ENCODE data around the gene RALGAPA2.

Gene RALGAPA2

DNA sequence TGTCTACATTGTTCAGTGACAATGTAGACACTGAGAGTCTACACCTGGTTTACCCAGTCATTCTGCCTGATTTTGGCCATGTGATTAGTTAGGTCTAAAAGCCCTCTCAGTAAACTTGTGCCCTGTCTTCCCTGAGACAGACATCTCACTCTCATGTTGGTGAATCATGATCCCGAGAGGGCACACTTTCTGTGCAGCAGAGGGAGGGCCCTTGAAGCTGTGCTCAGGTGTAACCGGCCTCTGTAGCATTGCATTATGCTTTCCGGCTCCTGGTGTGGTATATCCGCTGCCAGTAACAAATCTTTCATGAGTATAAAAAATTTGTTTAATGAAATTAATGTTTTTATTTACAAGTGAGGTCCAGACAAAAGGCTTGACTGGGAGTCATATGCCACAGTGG lies 85.0 kb downstream of the RALGAPA2 start:
- no peak for DNase-seq

DNA sequence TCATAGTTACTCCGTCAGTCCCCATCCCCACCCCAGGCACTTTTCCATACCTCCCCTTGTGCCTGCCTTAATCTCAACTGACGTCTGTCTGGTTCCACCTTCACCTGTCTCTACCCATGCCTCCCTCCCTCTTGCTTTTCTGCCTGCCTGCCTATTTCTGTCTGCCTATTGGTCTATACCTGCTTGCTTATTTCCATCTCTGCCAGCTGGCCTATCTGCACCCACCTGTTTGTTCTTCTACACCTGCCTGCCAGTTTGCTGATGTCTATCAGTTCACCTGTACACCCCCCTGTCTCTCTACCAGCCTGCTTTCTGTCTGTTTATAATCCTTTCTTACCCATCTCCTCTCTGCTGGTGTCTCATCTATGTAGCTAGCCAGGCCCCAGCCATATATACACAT lies 87.5 kb downstream of the RALGAPA2 start:
- no peak for DNase-seq

DNA sequence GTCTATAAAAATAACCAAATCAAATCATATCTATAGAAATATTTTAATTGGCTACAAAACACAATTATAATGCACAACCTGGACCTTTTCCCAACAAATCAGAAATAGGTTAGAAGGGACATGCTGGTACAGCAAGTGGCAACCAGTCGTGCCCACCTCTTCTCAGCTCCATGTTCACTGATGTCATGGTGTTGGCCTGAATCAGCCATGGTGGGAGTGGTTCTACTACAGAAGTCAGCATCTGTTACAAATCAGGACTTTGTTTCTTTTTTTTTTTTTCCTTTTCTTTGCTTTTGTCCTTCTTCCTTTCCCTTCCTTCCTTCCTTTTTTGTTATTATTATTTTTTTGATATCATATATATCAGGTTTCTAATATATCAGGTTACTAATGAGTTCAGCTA lies 91.2 kb downstream of the RALGAPA2 start:
- no peak for DNase-seq

DNA sequence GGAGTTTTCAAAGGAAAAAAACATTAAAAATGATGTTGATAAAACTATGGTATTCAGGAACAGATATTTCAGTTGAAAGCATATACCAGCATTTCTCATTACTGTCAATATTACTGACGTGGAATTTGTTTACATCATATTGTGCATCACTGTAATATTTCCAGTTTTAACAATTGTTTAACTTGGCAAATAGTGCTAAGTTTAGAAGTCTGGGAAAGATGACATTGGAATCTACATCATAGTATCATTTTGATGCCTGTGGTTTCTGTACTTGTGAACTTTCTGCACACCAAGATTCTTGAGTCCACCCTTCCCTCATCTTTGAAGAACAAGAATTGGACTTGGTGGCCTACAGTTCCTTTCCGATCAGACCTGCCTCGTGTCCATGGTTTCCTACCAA lies 98.1 kb downstream of the RALGAPA2 start:
- no peak for DNase-seq

DNA sequence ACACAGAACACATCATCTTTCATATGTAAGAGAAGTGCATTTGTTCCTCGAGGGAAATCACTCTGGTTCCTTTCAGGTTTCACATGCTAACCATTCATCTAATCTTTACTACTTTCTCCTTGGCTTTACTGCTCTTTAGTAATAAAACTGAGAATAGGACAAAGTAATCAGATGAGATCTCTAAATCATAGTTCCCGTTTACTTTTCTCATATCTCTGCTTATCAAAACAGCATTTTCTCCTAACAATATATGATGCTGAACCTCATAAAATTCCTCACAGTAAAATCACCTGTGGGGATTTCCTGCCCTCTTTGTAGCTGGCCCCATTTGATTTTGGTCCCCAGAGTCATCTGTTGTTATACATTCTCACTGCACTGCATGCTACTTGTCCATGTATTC lies 100.2 kb downstream of the RALGAPA2 start:
- no peak for DNase-seq

DNA sequence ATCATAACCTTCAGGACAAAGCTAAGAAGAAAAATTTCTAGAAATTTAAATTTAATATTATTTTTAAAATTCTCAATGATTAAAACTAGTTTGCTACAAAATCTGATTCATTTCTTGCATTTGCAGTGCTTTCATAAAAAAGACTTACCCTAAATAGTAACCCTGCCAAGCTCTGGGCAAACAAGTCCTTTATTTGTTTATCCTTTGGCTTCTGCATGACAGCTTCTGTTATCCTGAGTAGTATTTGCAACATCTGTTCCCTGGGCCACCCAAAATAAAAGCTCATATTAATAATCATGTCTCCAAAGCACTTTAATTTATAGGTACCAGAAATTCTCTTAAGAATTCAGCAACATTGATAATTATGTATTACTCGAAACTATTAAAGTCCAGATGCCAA lies 101.3 kb downstream of the RALGAPA2 start:
- no peak for DNase-seq

DNA sequence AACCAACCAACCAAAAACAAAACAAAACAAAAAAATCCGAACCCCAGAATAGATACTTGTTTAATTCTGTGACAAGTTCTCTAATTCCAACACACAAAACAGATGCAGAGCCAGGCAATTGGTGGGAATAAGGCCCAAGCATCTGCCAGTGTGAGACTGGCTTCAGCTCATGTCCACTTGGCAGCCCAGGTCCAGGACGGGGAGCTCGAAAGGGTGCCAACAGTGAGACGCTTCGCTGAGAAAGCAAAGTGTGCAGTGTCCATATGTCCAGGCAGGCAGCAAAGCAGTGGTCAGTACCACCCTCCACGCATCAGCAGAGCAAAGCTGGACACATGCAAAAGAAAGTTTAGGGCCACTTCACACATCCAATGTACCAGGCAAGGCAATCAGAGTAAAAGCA lies 102.9 kb downstream of the RALGAPA2 start:
- DNase-seq = no peak

DNA sequence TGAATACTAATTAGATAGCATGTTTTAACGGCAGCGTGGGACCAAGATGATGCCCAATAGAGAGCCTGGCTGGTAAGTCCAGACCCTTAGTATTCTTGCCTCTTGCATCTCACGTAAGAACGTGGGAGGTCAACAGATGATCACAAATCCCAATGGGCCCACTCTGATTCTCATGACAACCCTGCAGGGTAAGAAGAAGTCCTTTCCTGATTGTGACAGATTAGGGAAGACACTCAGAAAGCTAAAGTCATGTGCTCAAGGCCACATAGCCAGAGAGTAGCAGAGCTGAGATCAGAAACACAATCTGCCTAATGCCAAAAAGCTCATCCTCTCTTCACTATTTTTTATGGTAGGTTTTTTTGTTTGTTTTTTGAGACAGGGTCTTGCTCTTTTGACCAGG lies 103.8 kb downstream of the RALGAPA2 start:
- DNase-seq = no peak

DNA sequence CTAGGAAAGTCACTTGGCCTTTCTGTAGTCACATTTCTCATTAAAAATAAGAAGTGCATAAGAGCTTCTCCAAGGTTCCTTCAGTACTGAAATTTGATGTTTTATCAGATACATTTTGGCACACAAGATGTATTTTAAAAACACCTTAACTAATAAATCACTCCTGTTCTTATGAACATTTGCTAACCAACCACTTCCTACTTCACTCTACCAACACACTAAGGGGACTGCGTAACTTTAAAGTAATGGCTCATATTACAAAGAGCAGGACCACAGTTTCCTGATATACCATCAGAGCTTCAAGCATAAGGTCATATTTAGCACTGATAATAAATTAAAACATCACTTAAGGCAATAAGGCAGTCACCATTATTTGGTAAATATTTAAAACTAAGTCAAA lies 104.4 kb downstream of the RALGAPA2 start:
- DNase-seq = no peak

DNA sequence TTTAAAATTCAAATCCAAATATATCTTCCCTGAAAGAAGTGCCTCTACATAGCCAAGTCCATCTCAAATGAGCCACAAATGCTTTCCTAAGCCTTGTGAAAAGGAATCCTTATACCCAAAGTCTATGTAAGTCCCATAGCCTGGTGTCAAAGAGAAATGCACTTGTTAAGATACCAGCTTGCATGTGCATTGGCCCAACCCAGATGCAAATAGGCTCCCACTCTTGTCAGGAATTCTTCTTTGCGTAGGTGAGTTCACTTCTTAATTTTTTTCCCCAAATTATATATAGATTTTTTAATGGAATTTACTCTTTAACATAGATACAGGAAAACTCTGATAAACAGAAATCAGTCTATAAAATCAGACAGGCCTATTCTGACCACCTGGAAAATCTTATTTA lies 105.6 kb downstream of the RALGAPA2 start:
- no peak for DNase-seq

DNA sequence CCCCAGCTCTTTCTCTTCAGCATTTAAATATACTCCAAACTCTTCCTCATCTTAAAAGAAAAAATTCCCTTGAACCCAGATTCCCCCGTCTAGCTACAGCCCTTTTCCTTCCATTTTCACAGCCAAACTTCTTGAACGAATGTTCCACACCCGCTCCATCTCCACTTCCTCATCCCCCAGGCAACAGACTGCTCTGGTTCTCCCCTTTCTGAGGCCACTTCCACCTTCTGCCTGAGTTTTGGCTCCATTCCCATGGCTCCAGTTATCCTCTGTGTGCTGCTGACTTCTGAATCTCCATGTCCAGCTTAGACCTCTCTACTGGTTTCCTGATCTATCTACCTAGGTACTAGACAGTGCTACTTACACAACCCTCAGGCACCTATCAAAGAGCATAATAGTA lies 106.4 kb downstream of the RALGAPA2 start:
- no peak for DNase-seq

DNA sequence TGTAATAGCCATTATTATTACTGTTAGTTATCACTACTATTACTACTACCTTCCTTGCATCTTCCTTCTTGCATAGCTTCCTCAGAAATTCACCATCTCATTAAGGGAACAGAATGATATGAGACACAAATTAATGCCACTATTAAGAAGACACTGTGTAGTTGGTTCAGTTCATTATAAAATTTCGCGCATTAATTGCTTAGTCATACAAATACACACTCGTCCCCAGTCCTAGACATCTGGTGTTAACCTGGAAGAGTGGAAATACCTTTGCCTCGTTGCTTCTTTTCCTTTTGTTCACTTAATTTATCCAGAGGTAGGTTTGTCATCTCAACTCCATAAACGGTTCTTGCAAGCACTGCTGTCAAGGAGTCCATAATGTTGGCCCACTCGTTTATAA lies 107.5 kb downstream of the RALGAPA2 start:
- no peak for DNase-seq

DNA sequence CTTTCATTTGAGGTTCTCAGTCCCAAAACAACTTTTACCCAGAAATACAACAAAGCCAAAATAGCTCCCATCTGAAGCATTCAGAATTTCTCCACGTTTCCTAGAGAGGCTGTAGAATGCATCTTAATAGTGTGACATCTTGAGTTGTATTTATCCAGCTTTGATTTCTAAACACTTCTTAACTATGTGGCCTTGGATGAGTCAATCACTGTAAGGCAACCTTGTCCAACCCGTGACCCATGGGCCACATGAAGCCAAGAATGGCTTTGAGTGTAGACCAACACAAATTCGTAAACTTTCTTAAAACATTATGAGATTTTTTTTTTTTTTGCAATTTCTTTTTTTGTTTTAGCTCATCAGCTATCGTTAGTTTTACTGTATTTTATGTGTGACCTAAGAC lies 108.1 kb downstream of the RALGAPA2 start:
- no peak for DNase-seq

DNA sequence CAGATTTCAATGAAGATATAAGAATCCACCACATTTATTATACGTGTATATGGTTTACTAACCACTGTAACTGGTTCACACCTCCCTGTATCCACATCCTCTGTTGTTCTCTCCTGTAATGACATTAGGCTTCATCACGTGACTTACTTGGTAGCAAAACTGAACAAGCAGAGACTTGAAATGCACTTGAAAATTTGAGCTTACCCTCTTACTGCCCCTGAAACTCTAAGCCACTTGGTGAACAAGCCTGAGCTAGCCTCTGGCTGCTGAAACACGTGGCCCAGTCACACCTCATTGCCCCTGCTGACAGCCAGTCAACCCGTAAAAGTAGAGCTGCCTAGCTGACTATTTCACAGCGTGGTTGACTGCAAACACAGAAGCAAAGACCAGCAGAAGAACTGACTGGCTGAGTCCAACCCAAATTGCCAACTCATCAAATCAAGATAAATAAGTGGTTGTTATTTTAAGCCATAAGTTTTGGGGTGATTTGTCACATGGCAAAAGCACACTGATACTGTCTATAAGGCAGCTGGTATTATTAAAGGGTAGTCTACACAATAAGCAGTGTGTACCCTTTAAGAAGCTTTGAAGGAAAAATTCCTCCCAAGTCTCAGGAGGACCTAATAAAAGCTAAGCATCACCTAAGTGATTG lies 109.0 kb downstream of the RALGAPA2 start:
- DNase-seq = no peak

DNA sequence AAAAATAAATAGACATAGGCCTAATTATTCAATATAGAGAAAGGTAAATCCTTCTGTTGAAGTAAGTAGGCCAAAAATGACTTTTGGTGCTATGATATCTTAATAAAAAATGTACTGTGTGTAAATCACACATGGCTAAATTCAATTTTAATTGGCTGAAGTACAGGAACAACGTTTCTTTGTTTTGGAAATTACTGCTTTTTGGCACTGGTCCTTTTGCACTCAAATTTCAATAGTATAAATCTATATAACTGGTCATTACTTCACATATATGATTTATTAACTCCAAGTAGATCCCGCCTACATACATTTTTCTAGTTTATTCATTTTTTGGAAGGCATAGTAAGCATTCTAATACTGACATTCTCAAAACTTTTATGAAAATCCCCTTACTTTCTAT lies 114.5 kb downstream of the RALGAPA2 start:
- no peak for DNase-seq

DNA sequence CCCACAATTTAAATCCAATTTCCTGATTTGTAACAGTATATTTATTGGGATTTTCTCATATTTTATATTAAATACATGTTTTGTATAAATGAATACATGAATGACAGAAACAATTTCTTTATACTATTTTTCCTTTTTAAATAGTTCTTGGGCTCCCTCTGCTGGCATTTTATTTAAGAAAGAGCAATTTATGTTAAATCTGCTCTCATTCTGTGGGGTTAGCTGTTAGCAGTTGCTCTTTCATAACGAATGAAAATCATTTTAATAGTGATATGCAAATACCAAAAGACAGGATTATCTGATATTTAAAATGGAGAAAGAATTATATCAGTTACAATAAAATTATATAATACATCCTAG lies 118.3 kb downstream of the RALGAPA2 start:
- no peak for DNase-seq

DNA sequence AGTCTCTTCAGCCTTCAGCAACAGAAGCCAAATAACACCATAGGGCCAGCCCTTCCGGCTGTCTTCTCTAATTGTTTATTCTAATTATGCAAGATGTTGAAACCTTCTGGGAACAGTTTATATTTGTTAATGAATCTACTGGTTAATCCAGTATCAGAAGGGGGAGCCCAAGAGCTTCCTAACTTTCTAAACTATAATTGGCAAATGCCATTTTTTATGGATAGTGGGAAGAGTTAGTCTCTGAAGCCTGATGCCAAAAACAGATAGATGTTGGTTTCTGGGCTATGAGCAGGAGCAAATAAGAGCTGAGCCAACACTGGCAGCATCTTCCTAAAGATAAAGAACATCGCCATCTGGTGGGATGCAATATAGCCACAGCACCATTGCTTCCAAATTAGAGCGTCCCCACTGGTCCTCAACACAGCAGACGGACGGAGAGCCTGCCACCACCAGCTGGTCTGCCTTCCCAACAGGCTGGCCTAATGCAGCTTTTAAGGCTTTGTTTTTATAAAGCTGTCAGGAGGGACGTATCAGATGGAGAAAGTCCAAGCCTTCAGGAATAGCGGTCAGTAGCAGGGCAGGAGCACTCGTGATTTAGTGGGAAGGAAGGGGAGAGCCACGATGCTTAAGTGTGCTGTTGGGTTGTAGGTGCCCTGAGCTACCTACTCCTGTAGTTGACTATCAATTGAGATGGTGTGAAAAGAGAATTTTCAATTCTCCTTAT lies 118.8 kb downstream of the RALGAPA2 start:
- DNase-seq = no peak

DNA sequence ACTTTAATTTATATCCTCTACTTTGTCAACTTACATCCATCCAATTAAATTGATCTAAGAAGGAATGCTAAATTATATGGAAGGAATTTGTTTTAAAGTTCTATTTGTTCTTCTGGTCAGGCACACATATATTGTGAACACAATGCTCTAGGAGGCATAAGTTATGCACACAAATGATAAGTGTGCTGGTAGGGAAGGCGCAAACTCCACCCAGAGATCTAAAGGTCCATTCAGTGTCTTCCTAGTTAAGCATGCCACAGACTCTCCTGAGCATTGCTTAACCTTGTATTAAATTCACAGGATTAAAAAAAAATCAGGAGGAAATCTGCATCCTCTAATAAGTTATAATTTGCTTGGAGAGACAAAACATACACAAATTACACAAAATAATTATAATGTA lies 127.3 kb downstream of the RALGAPA2 start:
- DNase-seq = no peak

DNA sequence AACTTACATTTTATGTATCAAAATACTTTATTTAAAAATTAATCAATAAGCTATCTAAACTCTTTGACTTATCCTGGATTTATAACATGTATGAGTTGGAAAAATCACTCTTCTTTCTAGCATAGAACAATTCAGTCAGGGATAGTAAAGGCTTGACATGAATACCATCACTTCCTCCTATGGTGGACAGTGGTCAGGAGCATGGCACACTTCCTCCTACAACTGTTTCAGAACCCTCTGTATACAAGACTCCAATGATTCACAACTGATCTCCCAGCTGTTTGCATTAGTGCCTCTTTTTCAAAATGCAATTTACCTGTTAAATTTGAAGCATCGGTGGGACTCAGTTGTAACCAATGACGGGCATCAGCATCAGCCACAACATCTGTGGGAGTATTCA lies 129.7 kb downstream of the RALGAPA2 start:
- no peak for DNase-seq

DNA sequence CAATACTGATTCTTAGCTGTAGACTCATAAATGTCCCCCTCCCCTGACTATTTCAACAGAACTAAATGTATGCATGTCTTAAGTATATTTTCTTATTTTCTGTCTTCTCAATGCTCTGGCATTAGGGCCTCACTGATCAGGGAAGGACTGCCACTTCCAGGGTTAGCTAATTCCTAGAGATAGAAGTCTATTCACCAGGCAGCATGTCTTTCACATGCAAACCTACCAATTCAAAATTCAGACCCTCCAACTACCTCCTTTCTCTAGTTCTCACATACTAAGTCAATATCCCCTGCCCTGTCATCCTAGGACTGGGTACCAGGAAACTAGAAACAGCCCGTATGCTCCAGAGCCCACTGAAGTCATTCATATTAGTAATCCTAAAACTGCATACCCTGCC lies 132.3 kb downstream of the RALGAPA2 start:
- DNase-seq = no peak

DNA sequence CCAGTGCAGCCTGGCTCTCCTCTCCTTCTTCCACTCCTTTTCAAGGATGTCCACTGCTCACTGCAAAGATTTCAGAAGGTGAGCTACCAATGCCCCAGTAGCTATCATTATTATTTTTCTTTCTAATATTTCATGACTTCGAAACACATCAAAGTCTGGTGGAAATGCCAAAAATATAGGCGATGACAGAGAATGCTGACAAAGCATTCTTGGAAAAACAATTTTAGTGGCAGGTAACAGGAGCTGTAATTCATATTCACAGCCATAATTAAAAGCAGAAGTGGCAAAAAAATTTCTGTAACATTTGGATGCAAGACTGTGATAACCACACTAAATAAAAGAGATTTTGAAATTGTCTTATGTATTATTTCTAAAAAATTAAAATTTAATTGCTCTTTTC lies 133.6 kb downstream of the RALGAPA2 start:
- DNase-seq = no peak

DNA sequence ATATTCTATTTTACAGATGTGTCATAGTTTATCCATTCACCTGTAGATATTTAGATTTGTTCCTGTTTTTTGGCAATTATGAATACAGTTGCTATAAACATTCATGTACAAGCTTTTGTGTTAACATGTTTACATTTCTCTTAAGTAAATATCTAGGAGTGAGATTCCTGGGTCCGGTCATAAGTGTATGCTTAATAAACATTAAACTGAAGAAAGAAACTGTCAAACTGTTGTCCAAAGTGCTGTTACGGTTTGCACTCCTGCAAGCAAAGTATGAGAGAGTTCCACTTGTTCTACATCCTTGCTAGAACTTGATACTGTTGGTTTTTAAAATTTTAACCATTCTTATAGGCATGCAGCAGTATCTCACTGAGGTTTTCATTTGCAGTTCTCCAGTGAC lies 138.6 kb downstream of the RALGAPA2 start:
- DNase-seq = no peak

DNA sequence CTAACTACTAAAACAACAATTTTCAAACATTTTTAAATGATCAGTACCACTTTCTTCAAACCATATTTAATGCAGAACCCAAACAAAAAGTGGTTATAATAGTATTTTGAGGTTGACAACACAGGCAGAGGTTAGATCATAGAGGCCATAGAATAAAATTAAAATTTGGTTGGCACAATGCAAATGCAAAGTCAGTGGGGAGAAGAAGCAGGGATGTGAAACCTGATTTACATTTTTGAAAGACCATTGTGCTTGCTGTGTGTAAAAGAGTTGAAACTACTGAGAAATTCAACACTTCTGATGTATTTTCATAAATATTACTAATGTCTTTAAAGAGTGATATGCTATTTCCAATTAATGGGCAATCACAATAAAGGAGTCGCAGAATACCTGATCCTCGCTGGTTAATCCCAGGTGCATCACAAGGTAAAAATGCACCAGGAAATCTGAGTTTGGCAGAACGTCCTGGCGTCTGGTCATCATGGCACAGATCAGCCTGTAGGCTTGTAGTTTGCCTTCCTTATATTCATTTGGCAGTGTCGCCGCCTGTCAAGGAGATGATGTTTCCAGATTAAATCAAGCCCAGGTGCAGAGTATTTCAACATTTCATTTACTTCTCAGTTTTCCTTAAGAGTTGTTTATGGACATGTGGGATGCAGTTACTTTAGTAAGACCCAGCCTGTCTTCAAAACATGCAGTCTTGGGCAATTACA lies 141.2 kb downstream of the RALGAPA2 start:
- DNase-seq = no peak

DNA sequence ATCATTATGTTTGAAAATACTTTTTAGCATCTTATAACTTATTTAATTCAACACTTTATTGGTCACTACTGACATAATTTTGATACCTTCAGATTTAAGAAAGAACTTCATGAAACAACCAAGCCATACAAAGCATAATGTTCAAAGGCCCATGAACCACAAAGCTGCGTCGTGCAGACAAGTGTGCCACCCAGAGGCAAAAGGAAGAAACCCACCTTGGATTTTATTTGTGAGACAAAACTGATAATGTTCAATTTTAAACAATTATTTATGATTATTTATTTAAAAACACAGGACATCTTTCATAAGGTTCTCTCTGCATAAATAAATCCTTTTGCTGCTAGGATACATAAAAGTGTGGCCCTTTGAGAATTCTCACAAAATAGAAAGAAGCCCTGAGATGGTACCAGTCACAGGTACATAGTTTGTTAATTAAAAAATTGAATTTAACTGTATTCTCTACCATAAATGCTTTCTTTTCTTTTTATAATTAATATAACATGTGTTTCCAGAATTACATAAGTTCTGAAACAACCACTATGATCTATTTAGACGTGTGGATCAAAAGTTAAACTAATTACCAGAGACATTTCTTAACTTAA lies 143.7 kb downstream of the RALGAPA2 start:
- DNase-seq = no peak

All from activated CD8-positive, alpha-beta memory T cell treated with anti-CD3 and anti-CD28 coated beads, Interleukin-2, amount 50 U/mL, for 48 hours (primary cell).